Right lobe of liver (tissue), 4 donors: ENCODE measurements around the gene DHDDS.

Source experiments
- POLR2A ChIP-seq: fragments of 450-650 bp; IDR thresholded peaks from one replicate; pipeline ENCODE4 v1.6.1; 2017; ENCODE audit warnings: antibody characterized with exemption, mild to moderate bottlenecking
- TF ChIP-seq, protein P1 (sequence below), 4 donors: fragments of 200-600 bp in 3 of 4; fragments of 450-650 bp in 1 of 4; IDR thresholded peaks; one replicate each; pipeline versions ENCODE4 v1.5.1 to v1.8.0; 2016 to 2022; ENCODE audit warnings: antibody characterized with exemption in 4 of 4, mild to moderate bottlenecking in 2 of 4
- donor health status: DM: no; HTN: no; CAD: no.
- donor health status: DM: no; HTN: no; CAD: no.
- donor health status: DM: no; HTN: yes; CAD: no.

DNA sequence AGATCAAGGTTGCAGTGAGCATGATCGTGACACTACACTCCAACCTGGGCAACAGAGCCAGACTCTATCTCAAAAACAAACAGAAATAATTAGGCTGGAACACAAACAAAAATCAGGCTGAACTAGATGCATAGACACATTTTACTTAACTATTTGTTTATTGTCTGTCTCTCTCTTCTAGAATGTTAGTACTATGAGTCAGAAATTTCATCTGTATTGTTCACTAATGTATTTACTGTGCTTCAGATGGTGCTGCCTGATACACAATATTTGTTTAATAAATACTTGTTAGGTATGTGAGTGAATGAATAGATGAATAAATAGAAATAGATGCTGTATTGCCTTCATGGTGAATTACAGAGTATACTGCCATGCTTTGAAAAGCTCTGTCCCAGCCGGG is 27.5 kb upstream of the DHDDS start:
- TF ChIP-seq, protein P1, sequence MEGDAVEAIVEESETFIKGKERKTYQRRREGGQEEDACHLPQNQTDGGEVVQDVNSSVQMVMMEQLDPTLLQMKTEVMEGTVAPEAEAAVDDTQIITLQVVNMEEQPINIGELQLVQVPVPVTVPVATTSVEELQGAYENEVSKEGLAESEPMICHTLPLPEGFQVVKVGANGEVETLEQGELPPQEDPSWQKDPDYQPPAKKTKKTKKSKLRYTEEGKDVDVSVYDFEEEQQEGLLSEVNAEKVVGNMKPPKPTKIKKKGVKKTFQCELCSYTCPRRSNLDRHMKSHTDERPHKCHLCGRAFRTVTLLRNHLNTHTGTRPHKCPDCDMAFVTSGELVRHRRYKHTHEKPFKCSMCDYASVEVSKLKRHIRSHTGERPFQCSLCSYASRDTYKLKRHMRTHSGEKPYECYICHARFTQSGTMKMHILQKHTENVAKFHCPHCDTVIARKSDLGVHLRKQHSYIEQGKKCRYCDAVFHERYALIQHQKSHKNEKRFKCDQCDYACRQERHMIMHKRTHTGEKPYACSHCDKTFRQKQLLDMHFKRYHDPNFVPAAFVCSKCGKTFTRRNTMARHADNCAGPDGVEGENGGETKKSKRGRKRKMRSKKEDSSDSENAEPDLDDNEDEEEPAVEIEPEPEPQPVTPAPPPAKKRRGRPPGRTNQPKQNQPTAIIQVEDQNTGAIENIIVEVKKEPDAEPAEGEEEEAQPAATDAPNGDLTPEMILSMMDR (IDR thresholded peaks at IDR 0.05) = no peak
- TF ChIP-seq POLR2A = no peak
